Effector memory CD8-positive, alpha-beta T cell (primary cell): ENCODE results near the gene CBR1.
A peak's percentile ranks its signal among the peaks of the same experiment; 100 is the strongest.

Experiments used
- ATAC-seq: fragments of 150-1000 bp; cut with Tn5 transposase; replicated peaks from 2 replicates; pipeline ENCODE4 v1.10.0; 2021; ENCODE audit warnings: mild to moderate bottlenecking, moderate library complexity
- DNase-seq, 3 experiments: peaks; one replicate each; pipeline ENCODE4 v3.0.0; 2021
- H3K27ac Mint-ChIP-seq, 2 donors: one replicate each; pipeline ENCODE4 v1.8.0; 2022; ENCODE audit warnings: mild to moderate bottlenecking in 2 of 2, mixed read lengths in 2 of 2, moderate library complexity in 2 of 2
- H3K27me3 Mint-ChIP-seq, 2 donors: one replicate each; pipeline ENCODE4 v1.8.0; 2022; ENCODE audit warnings: mixed read lengths in 2 of 2
- H3K36me3 Mint-ChIP-seq: one replicate; pipeline ENCODE4 v1.8.0; 2022; ENCODE audit warnings: mild to moderate bottlenecking, moderate library complexity, mixed read lengths; ENCODE audit not compliant: insufficient read depth
- H3K4me1 Mint-ChIP-seq, 2 donors: one replicate each; pipeline ENCODE4 v1.8.0; 2022; ENCODE audit warnings: low read depth in 2 of 2, mixed read lengths in 2 of 2
- H3K4me3 Mint-ChIP-seq, 2 donors: one replicate each; pipeline ENCODE4 v1.8.0; 2022; ENCODE audit warnings: mild to moderate bottlenecking in 2 of 2, mixed read lengths in 2 of 2, moderate library complexity in 2 of 2
- H3K9me3 Mint-ChIP-seq, 2 donors: one replicate each; pipeline ENCODE4 v1.8.0; 2022; ENCODE audit warnings: mixed read lengths in 2 of 2

The CBR1 gene

GRCh38 chr21:36076878-36077655 is 7.2 kb downstream of the CBR1 start:
- peaks cover 9 to 11% of the 10 kb centered on the region in 2 donors for H3K4me1 Mint-ChIP-seq
- no peaks in the 10 kb centered on the region for H3K27me3 Mint-ChIP-seq
- H3K9me3 Mint-ChIP-seq = no peaks in the 10 kb centered on the region
- no peaks in the 10 kb centered on the region for H3K36me3 Mint-ChIP-seq
- H3K27ac Mint-ChIP-seq = no peak overlapping the region
- DNase-seq = no peak
- no peak for ATAC-seq
- no peak overlapping the region for H3K4me3 Mint-ChIP-seq

GRCh38 chr21:36077758-36078157 is 7.9 kb downstream of the CBR1 start:
- H3K27ac Mint-ChIP-seq = no peak overlapping the region

GRCh38 chr21:36079010-36079649 is 9.3 kb downstream of the CBR1 start:
- Mint-ChIP-seq H3K4me1 (peaks cover 3 to 6% of the 10 kb centered on the region in 2 donors), H3K27ac (peak overlapping the region in 1 of 2 donors; percentile 42), H3K4me3 (peak overlapping the region; percentile 4 to 27), H3K9me3 (no peaks in the 10 kb centered on the region), H3K27me3 (no peaks in the 10 kb centered on the region), H3K36me3 (no peaks in the 10 kb centered on the region)
- DNase-seq (no peak), ATAC-seq (peak; percentile 60)

More at GRCh38 chr21:36077758-36078157, 7.9 kb downstream of the CBR1 start:
- no peak overlapping the region for H3K4me3 Mint-ChIP-seq
- peaks cover 3 to 6% of the 10 kb centered on the region in 2 donors for H3K4me1 Mint-ChIP-seq
- H3K9me3 Mint-ChIP-seq = no peaks in the 10 kb centered on the region
- ATAC-seq (no peak), DNase-seq (no peak)
- no peaks in the 10 kb centered on the region for H3K27me3 Mint-ChIP-seq
- H3K36me3 Mint-ChIP-seq = no peaks in the 10 kb centered on the region

GRCh38 chr21:36079671-36080070 is 9.8 kb downstream of the CBR1 start:
- no peak overlapping the region for H3K27ac Mint-ChIP-seq
- DNase-seq = no peak
- ATAC-seq = no peak
- peaks cover 3 to 6% of the 10 kb centered on the region in 2 donors for H3K4me1 Mint-ChIP-seq
- H3K27me3 Mint-ChIP-seq = no peaks in the 10 kb centered on the region
- H3K36me3 Mint-ChIP-seq = no peaks in the 10 kb centered on the region
- H3K9me3 Mint-ChIP-seq = no peaks in the 10 kb centered on the region
- peak overlapping the region in 1 of 2 donors; percentile 4 for H3K4me3 Mint-ChIP-seq

GRCh38 chr21:36080386-36080785 is 10.6 kb downstream of the CBR1 start:
- no peak overlapping the region for H3K27ac Mint-ChIP-seq
- no peak for DNase-seq
- no peak for ATAC-seq
- H3K4me3 Mint-ChIP-seq = no peak overlapping the region
- no peaks in the 10 kb centered on the region for H3K36me3 Mint-ChIP-seq
- no peaks in the 10 kb centered on the region for H3K27me3 Mint-ChIP-seq
- H3K4me1 Mint-ChIP-seq = peaks cover 3 to 6% of the 10 kb centered on the region in 2 donors
- H3K9me3 Mint-ChIP-seq = no peaks in the 10 kb centered on the region

GRCh38 chr21:36082237-36082664 is 12.4 kb downstream of the CBR1 start:
- Mint-ChIP-seq H3K4me1 (peaks cover 8 to 11% of the 10 kb centered on the region in 2 donors), H3K4me3 (no peak overlapping the region), H3K9me3 (no peaks in the 10 kb centered on the region), H3K27ac (no peak overlapping the region), H3K27me3 (no peaks in the 10 kb centered on the region), H3K36me3 (no peaks in the 10 kb centered on the region)
- DNase-seq (no peak), ATAC-seq (no peak)

GRCh38 chr21:36087362-36088138 is 17.7 kb downstream of the CBR1 start:
- no peaks in the 10 kb centered on the region for H3K36me3 Mint-ChIP-seq

GRCh38 chr21:36089946-36090345 is 20.1 kb downstream of the CBR1 start:
- Mint-ChIP-seq H3K27me3 (peaks cover 14 to 19% of the 10 kb centered on the region in 2 donors), H3K36me3 (no peaks in the 10 kb centered on the region), H3K27ac (no peak overlapping the region), H3K4me1 (peaks cover 4 to 8% of the 10 kb centered on the region in 2 donors), H3K9me3 (peaks cover 6 to 8% of the 10 kb centered on the region in 2 donors), H3K4me3 (no peak overlapping the region)
- DNase-seq = no peak
- no peak for ATAC-seq

More at GRCh38 chr21:36087362-36088138, 17.7 kb downstream of the CBR1 start:
- H3K9me3 Mint-ChIP-seq = no peaks in the 10 kb centered on the region
- no peak overlapping the region for H3K4me3 Mint-ChIP-seq
- peaks cover 0 to 5% of the 10 kb centered on the region in 2 donors for H3K27me3 Mint-ChIP-seq
- no peak for ATAC-seq
- peak overlapping the region in 1 of 2 donors; percentile 57 for H3K27ac Mint-ChIP-seq
- H3K4me1 Mint-ChIP-seq = peaks cover 4 to 8% of the 10 kb centered on the region in 2 donors
- DNase-seq = no peak

GRCh38 chr21:36092681-36093080 is 22.9 kb downstream of the CBR1 start:
- no peaks in the 10 kb centered on the region for H3K36me3 Mint-ChIP-seq
- no peak for ATAC-seq

GRCh38 chr21:36093512-36093911 is 23.7 kb downstream of the CBR1 start:
- DNase-seq (no peak), ATAC-seq (no peak)
- Mint-ChIP-seq H3K36me3 (no peaks in the 10 kb centered on the region), H3K27ac (no peak overlapping the region), H3K27me3 (peaks cover 14 to 34% of the 10 kb centered on the region in 2 donors), H3K9me3 (peaks cover 6 to 8% of the 10 kb centered on the region in 2 donors), H3K4me3 (no peak overlapping the region), H3K4me1 (no peaks in the 10 kb centered on the region)

More at GRCh38 chr21:36092681-36093080, 22.9 kb downstream of the CBR1 start:
- no peak for DNase-seq
- H3K4me1 Mint-ChIP-seq = no peaks in the 10 kb centered on the region
- no peak overlapping the region for H3K4me3 Mint-ChIP-seq
- peaks cover 14 to 26% of the 10 kb centered on the region in 2 donors for H3K27me3 Mint-ChIP-seq
- no peak overlapping the region for H3K27ac Mint-ChIP-seq
- peaks cover 6 to 8% of the 10 kb centered on the region in 2 donors for H3K9me3 Mint-ChIP-seq

- H3K36me3 Mint-ChIP-seq = no peaks in the 10 kb centered on the region
- ATAC-seq = no peak
These were observed 26.8 kb downstream of the CBR1 start for GRCh38 chr21:36096398-36097290.

GRCh38 chr21:36097427-36098181 is 27.8 kb downstream of the CBR1 start:
- H3K9me3 Mint-ChIP-seq = peaks cover 6 to 8% of the 10 kb centered on the region in 2 donors
- H3K27me3 Mint-ChIP-seq = peaks cover 21 to 54% of the 10 kb centered on the region in 2 donors
- ATAC-seq (no peak), DNase-seq (no peak)
- H3K36me3 Mint-ChIP-seq = no peaks in the 10 kb centered on the region
- H3K4me1 Mint-ChIP-seq = no peaks in the 10 kb centered on the region
- H3K27ac Mint-ChIP-seq = no peak overlapping the region
- no peak overlapping the region for H3K4me3 Mint-ChIP-seq

More at GRCh38 chr21:36096398-36097290, 26.8 kb downstream of the CBR1 start:
- Mint-ChIP-seq H3K4me3 (no peak overlapping the region), H3K9me3 (peaks cover 6 to 8% of the 10 kb centered on the region in 2 donors), H3K27me3 (peaks cover 21 to 54% of the 10 kb centered on the region in 2 donors), H3K4me1 (no peaks in the 10 kb centered on the region), H3K27ac (no peak overlapping the region)
- DNase-seq = no peak
